HepG2 (cell line): ENCODE measurements around the gene CADM1. TPM values are rescaled to one million over a fixed set of nuclear protein-coding genes. Genes with fewer than 3 reads are reported as not detected.

Experiments used
- ATAC-seq: fragments of 200-7000 bp; cut with Tn5 transposase; 3 replicates; pipeline ENCODE4 v1.9.1; 2020; ENCODE audit warnings: mild to moderate bottlenecking, moderate library complexity
- BruUV-seq: library from RNA; stranded (reverse); fragments of 400-500 nt; replicated peaks from 2 replicates; lab custom pipeline; 2021; lab: Mats Ljungman, UMichigan
- CTCF ChIA-PET: fragments of 300-600 bp; formaldehyde crosslinking; extraction: SDS; loops from one replicate; lab custom pipeline; 2021; ENCODE audit warnings: low total read pairs, inconsistent platforms, low intra/inter-chr PET ratio; lab: Yijun Ruan, JAX
- POLR2A ChIA-PET: fragments of 350-600 bp; sonication (Branson Sonifier 250); formaldehyde crosslinking; loops from one replicate; lab custom pipeline; 2020; ENCODE audit warnings: antibody characterized with exemption, inconsistent platforms; lab: Yijun Ruan, JAX
- DNase-seq: peaks from one replicate; pipeline ENCODE4 v3.0.0-alpha.2; 2015; ENCODE audit warnings: low spot score
- FAIRE-seq: peaks from 3 replicates; lab custom pipeline; 2011; peaks lifted over from hg19 to GRCh38; lab: Jason Lieb, UNC
- H2AFZ ChIP-seq: one replicate; pipeline ENCODE4 v1.6.1; 2011; ENCODE audit warnings: low read length, inconsistent platforms
- H3K27ac ChIP-seq: fragments of 300-600 bp; 3 replicates; pipeline ENCODE4 v1.8.0; 2011; ENCODE audit warnings: mixed run types, mild to moderate bottlenecking, mixed read lengths, low read length, inconsistent platforms; ENCODE audit not compliant: insufficient read depth; ENCODE audit errors: extremely low read length
- H3K27me3 ChIP-seq, 2 experiments: fragments of 200-600 bp in 1 of 2; 2 replicates in 1 of 2; 3 replicates in 1 of 2; pipeline versions ENCODE4 v1.6.0 to v1.8.0; 2011; ENCODE audit warnings: low read length in 2 of 2, mild to moderate bottlenecking in 2 of 2, moderate library complexity in 2 of 2, inconsistent platforms in 1 of 2; ENCODE audit not compliant: insufficient read depth in 2 of 2, control insufficient read depth in 1 of 2
- H3K36me3 ChIP-seq, 2 experiments: fragments of 200-600 bp in 1 of 2; replicated peaks in 1 of 2; 2 replicates in 1 of 2; 3 replicates in 1 of 2; pipeline versions ENCODE4 v1.5.1 to v1.8.0; 2011; ENCODE audit warnings: low read length in 2 of 2, inconsistent platforms in 1 of 2; ENCODE audit not compliant: insufficient read depth in 2 of 2, control insufficient read depth in 1 of 2
- H3K4me1 ChIP-seq: 2 replicates; pipeline ENCODE4 v1.5.1; 2012; ENCODE audit warnings: low read length, inconsistent platforms; ENCODE audit not compliant: insufficient read depth
- H3K4me2 ChIP-seq: 2 replicates; pipeline ENCODE4 v1.6.0; 2011; ENCODE audit warnings: low read depth, low read length, inconsistent platforms
- H3K4me3 ChIP-seq, 3 experiments: fragments of 200-600 bp in 1 of 3; sonication (generic), shearing (Covaris generic) in 1 of 3; replicated peaks in 1 of 3; 2 replicates each; pipeline ENCODE4 v1.5.1; 2011 to 2016; ENCODE audit warnings: low read length in 3 of 3, inconsistent platforms in 2 of 3, low read depth in 2 of 3, mild to moderate bottlenecking in 2 of 3, control low read depth in 1 of 3, mixed read lengths in 1 of 3; ENCODE audit not compliant: insufficient read depth in 1 of 3
- H3K79me2 ChIP-seq: one replicate; pipeline ENCODE4 v1.6.1; 2011; ENCODE audit warnings: low read length, inconsistent platforms; ENCODE audit not compliant: insufficient read depth
- H3K9ac ChIP-seq: 2 replicates; pipeline ENCODE4 v1.6.0; 2011; ENCODE audit warnings: mild to moderate bottlenecking, low read depth, low read length, inconsistent platforms; ENCODE audit not compliant: insufficient read depth
- H3K9me3 ChIP-seq: 2 replicates; pipeline ENCODE4 v1.5.1; 2012; ENCODE audit warnings: mild to moderate bottlenecking, low read length
- H4K20me1 ChIP-seq: 2 replicates; pipeline ENCODE4 v1.6.0; 2011; ENCODE audit warnings: inconsistent platforms, mild to moderate bottlenecking, low read length, moderate library complexity; ENCODE audit not compliant: insufficient read depth
- ATAD3A ChIP-seq: sonication (generic); formaldehyde crosslinking; IDR thresholded peaks from 2 replicates; pipeline ENCODE4 v1.4.0; 2020; ENCODE audit warnings: missing genetic modification reagents
- CREB1 ChIP-seq, 2 experiments: fragments of 450-650 bp in 1 of 2; IDR thresholded peaks; 2 replicates each; pipeline ENCODE4 v1.6.1; 2016 to 2017; ENCODE audit warnings: control low read depth in 1 of 2, mild to moderate bottlenecking in 1 of 2, missing compliant biosample characterization in 1 of 2, missing genetic modification characterization in 1 of 2
- HDAC2 ChIP-seq: sonication (generic); formaldehyde crosslinking; IDR thresholded peaks from 2 replicates; pipeline ENCODE4 v1.4.0; 2020; ENCODE audit warnings: missing genetic modification reagents
- IRF2 ChIP-seq: IDR thresholded peaks from 2 replicates; pipeline ENCODE4 v1.6.1; 2018; ENCODE audit warnings: missing genetic modification reagents, missing compliant biosample characterization
- MBD4 ChIP-seq: IDR thresholded peaks from 2 replicates; pipeline ENCODE4 v1.6.1; 2012; ENCODE audit warnings: low read length, inconsistent platforms, borderline replicate concordance
- MEF2D ChIP-seq: sonication (generic); formaldehyde crosslinking; IDR thresholded peaks from 2 replicates; pipeline ENCODE4 v1.5.1; 2020; ENCODE audit warnings: mild to moderate bottlenecking, missing genetic modification reagents
- NFKB2 ChIP-seq: sonication (generic); formaldehyde crosslinking; IDR thresholded peaks from 2 replicates; pipeline ENCODE4 v1.4.0; 2020; ENCODE audit warnings: missing genetic modification reagents, borderline replicate concordance
- NKX3-1 ChIP-seq: sonication (generic); formaldehyde crosslinking; IDR thresholded peaks from 2 replicates; pipeline ENCODE4 v1.5.0; 2020; ENCODE audit warnings: missing genetic modification reagents
- SIX1 ChIP-seq: sonication (generic); formaldehyde crosslinking; IDR thresholded peaks from 2 replicates; pipeline ENCODE4 v1.4.0; 2020; ENCODE audit warnings: missing genetic modification reagents, borderline replicate concordance
- TBP ChIP-seq: sonication (generic); formaldehyde crosslinking; IDR thresholded peaks from 2 replicates; pipeline ENCODE4 v1.5.0; 2020; ENCODE audit warnings: missing genetic modification reagents
- ZNF180 ChIP-seq: sonication (generic); formaldehyde crosslinking; IDR thresholded peaks from 2 replicates; pipeline ENCODE4 v1.4.0; 2020; ENCODE audit warnings: low read depth, missing genetic modification reagents, borderline replicate concordance
- ZNF260 ChIP-seq: sonication (generic); formaldehyde crosslinking; IDR thresholded peaks from 2 replicates; pipeline ENCODE4 v1.4.0; 2020; ENCODE audit warnings: missing genetic modification reagents, low read depth, mild to moderate bottlenecking, borderline replicate concordance
- ZNF33B ChIP-seq: sonication (generic); formaldehyde crosslinking; IDR thresholded peaks from 2 replicates; pipeline ENCODE4 v1.5.1; 2020; ENCODE audit warnings: mild to moderate bottlenecking, missing genetic modification reagents
- ZNF343 ChIP-seq: sonication (generic); formaldehyde crosslinking; IDR thresholded peaks from 2 replicates; pipeline ENCODE4 v1.4.0; 2020; ENCODE audit warnings: mild to moderate bottlenecking, missing genetic modification reagents
- ZNF792 ChIP-seq: IDR thresholded peaks from 2 replicates; pipeline ENCODE4 v1.6.1; 2016
- WGBS: methylation state at CpG from one replicate; pipeline ENCODE4 v1.1.6; 2017; ENCODE audit warnings: low lambda C conversion rate; 5-methylcytosine and 5-hydroxymethylcytosine counted together
- in situ Hi-C: cut with HindIII; loops from 2 replicates; pipeline ENCODE4 v1.10.0; 2017; ENCODE audit warnings: low pct_unique_long_range_greater_than_20kb; ENCODE audit not compliant: extremely low pct_ligation_motif_present
- intact Hi-C: fragments of 100-400 bp; cut with micrococcal nuclease; formaldehyde crosslinking; loops from one replicate; pipeline ENCODE4 v1.10.0; 2022; ENCODE audit not compliant: unreplicated experiment
- polyA plus RNA-seq, 8 experiments: library from polyadenylated mRNA; depleted of rRNA in 3 of 8; stranded (reverse) in 7 of 8; unstranded in 1 of 8; fragments of >200 nt; fragmentation: Illumina TruSeq in 4 of 8; extraction: Trizol in 4 of 8; gene quantifications; 2 replicates each; pipeline versions ENCODE4 v1.2.1 to v1.2.3, GENCODE V29; 2011 to 2016; ENCODE audit warnings: low read depth in 4 of 8, missing spikeins in 1 of 8, mixed read lengths in 1 of 8; ENCODE audit not compliant: insufficient read depth in 1 of 8
- total RNA-seq, 5 experiments: library from RNA; depleted of rRNA; stranded (reverse); fragments of >200 nt; fragmentation: Illumina TruSeq; extraction: Trizol; gene quantifications; 2 replicates each; pipeline ENCODE4 v1.2.3, GENCODE V29; 2016; ENCODE audit warnings: low read depth in 1 of 5
- TF ChIP-seq, protein P1 (sequence below): sonication (generic); formaldehyde crosslinking; IDR thresholded peaks from 2 replicates; pipeline ENCODE4 v1.8.0; 2022; ENCODE audit warnings: mild to moderate bottlenecking, missing genetic modification reagents, moderate library complexity

Gene CADM1
- total and polyA plus RNA-seq, 2 of the 13 experiments (the other 11 are each of a cell fraction or from before 2014, with no cell fraction given), result 71.3 to 122 TPM

GRCh38 chr11:115124786-115125185, 379.4 kb downstream of the CADM1 start:
- in situ Hi-C loops, result loop anchor here (25.0 kb wide), 1 partner anchor 337 kb away; no protein-coding TSS in a partner anchor
- no peak for DNase-seq
- no peaks in the 10 kb centered on the region for H4K20me1 ChIP-seq
- WGBS, result 21% methylated on average over 4 of the region's 4 CpGs
- no peak overlapping the region for H2AFZ ChIP-seq
- H3K79me2 ChIP-seq, result no peaks in the 10 kb centered on the region
- H3K27me3 ChIP-seq, result peaks cover 3 to 17% of the 10 kb centered on the region in 2 experiments; a peak in 3 of 5 replicates
- no peak overlapping the region for H3K4me2 ChIP-seq
- H3K36me3 ChIP-seq, result no peaks in the 10 kb centered on the region
- ChIA-PET CTCF (no interaction called here), POLR2A (no interaction called here)
- intact Hi-C loops, result no loop called here
- no peak for TF ChIP-seq ZNF343 (CRISPR knock-in tag)
- TF ChIP-seq, protein P1, sequence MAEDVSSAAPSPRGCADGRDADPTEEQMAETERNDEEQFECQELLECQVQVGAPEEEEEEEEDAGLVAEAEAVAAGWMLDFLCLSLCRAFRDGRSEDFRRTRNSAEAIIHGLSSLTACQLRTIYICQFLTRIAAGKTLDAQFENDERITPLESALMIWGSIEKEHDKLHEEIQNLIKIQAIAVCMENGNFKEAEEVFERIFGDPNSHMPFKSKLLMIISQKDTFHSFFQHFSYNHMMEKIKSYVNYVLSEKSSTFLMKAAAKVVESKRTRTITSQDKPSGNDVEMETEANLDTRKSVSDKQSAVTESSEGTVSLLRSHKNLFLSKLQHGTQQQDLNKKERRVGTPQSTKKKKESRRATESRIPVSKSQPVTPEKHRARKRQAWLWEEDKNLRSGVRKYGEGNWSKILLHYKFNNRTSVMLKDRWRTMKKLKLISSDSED (CRISPR knock-in tag), result no peak
- no peaks in the 10 kb centered on the region for H3K4me1 ChIP-seq
- ATAC-seq, result no peak
- no peaks in the 10 kb centered on the region for H3K9me3 ChIP-seq
- no peak for FAIRE-seq
- no peak overlapping the region for H3K9ac ChIP-seq
- no peak overlapping the region for H3K27ac ChIP-seq
- no peak overlapping the region for H3K4me3 ChIP-seq
- no TSS peak for BruUV-seq

DNA sequence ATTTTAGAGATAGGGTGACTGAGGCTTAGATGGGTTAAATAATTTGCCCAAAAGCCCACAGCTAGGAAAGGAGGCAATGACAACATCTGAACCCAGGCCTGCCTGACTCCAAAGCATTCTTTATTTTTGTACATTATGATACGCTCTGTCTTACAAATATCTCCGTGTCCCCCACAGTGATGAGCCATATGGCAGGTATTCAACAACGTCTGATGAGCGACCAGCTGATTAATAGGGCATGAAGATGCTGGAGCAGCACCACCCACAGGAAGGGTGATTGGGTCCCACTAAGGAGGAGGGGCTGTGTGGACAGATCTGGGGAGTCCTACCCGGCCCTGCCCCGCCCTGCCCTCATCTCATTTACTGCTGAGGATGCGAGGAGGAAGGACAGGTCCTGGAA, 380.6 kb downstream of the CADM1 start:
- ChIA-PET POLR2A (no interaction called here), CTCF (no interaction called here)
- in situ Hi-C loops, result loop anchor here (25.0 kb wide), 1 partner anchor 336 kb away; no protein-coding TSS in a partner anchor
- DNase-seq, result no peak
- H3K27ac ChIP-seq, result no peak overlapping the region
- H3K9ac ChIP-seq, result no peak overlapping the region
- FAIRE-seq, result no peak
- ATAC-seq, result no peak
- BruUV-seq, result no TSS peak
- no peaks in the 10 kb centered on the region for H3K36me3 ChIP-seq
- H2AFZ ChIP-seq, result no peak overlapping the region
- H4K20me1 ChIP-seq, result no peaks in the 10 kb centered on the region
- H3K4me2 ChIP-seq, result no peak overlapping the region
- H3K9me3 ChIP-seq, result no peaks in the 10 kb centered on the region
- intact Hi-C loops, result no loop called here
- H3K79me2 ChIP-seq, result no peaks in the 10 kb centered on the region
- H3K27me3 ChIP-seq, result peaks cover 1 to 16% of the 10 kb centered on the region in 2 experiments; a peak in 3 of 5 replicates
- H3K4me1 ChIP-seq, result no peaks in the 10 kb centered on the region
- WGBS, result 0% methylated on average over 3 of the region's 7 CpGs
- no peak overlapping the region for H3K4me3 ChIP-seq
- TF ChIP-seq ZNF33B (CRISPR knock-in tag), result no peak
- no peak for TF ChIP-seq NKX3-1
- no peak for TF ChIP-seq IRF2
- TF ChIP-seq TBP, result no peak
- no peak for TF ChIP-seq ATAD3A (CRISPR knock-in tag)
- no peak for TF ChIP-seq ZNF260 (CRISPR knock-in tag)
- TF ChIP-seq ZNF792 (CRISPR knock-in tag), result no peak
- no peak for TF ChIP-seq MBD4
- TF ChIP-seq ZNF180, result no peak
- TF ChIP-seq SIX1, result no peak
- no peak for TF ChIP-seq CREB1 (IDR thresholded peaks at IDR 0.05)
- TF ChIP-seq CREB1 (CRISPR knock-in tag; IDR thresholded peaks at IDR 0.05), result no peak
- TF ChIP-seq MEF2D (CRISPR knock-in tag), result no peak
- no peak for TF ChIP-seq HDAC2 (CRISPR knock-in tag)
- TF ChIP-seq NFKB2, result no peak
